Measurements from ENCODE around the gene ADCY6.
"Not testable (repeated sequence)": the region's sequence is repeated elsewhere in the genome, so short reads cannot be mapped to it uniquely, and the experiment has no call there.

Gene ADCY6

GRCh38 chr12:48750769-48751356 lies 38.0 kb downstream of the ADCY6 start:
- no peak for DNase-seq (ENCODE audit: low read depth in 2 of 2)

GRCh38 chr12:48750215-48750614 lies 38.7 kb downstream of the ADCY6 start:
- DNase-seq (ENCODE audit: low read depth in 2 of 2) = no peak

DNA sequence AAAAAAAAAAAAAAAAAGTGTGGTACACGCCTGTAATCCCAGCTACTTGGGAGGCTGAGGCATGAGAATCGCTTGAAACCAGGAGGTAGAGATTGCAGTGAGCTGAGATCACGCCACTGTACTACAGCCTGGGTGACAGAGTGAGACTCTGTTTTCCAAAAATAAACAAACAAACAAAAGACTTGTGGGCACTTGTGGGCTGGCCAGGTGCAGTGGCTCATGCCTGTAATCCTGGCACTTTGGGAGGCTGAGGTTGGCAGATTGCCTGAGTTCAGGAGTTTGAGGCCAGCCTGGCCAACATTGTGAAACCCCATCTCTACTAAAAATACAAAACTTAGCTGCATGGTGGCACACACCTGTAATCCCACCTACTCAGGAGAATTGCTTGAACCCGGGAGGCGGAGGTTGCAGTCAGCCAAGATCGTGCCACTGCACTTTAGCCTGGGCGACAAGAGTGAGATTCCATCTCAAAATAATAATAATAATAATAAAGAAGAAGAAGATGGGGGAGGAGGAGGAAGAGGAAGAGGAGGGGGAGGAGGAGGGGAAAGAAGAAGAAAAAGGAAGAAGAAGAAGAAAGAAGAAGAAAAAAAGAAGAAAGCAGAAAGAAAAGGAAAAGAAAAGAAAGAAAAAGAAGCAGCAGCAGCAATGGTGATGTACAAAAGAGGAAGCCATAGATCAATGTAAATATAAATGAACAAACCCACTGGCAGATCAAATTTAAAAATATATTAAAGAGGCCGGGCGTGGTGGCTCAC lies 44.5 kb downstream of the ADCY6 start:
- no peak for DNase-seq (ENCODE audit: low read depth in 2 of 2)

GRCh38 chr12:48739618-48740269 lies 49.1 kb downstream of the ADCY6 start:
- no peak for DNase-seq (ENCODE audit: low read depth in 2 of 2)

- no peak for DNase-seq (ENCODE audit: low read depth in 2 of 2)
Measured at GRCh38 chr12:48736456-48736855, 52.4 kb downstream of the ADCY6 start.

DNA sequence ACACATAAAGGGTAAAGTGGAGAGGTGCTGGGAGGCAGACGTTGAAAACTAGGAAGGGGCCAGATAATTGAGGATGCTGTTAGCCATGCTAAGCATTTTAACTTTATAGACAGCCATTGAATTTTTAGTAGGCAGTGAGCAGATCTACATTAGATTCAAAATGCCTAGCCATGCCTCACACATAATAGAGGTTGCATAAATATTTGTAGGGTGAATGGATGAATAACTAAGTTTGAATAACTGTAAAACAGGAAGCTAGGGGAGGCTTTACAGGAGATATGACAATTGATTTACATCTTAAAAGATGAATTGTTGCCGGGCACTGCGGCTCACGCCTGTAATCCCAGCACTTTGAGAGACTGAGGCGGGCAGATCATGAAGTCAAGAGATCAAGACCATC lies 60.1 kb downstream of the ADCY6 start:
- DNase-seq (ENCODE audit: low read depth in 2 of 2) = no peak

DNA sequence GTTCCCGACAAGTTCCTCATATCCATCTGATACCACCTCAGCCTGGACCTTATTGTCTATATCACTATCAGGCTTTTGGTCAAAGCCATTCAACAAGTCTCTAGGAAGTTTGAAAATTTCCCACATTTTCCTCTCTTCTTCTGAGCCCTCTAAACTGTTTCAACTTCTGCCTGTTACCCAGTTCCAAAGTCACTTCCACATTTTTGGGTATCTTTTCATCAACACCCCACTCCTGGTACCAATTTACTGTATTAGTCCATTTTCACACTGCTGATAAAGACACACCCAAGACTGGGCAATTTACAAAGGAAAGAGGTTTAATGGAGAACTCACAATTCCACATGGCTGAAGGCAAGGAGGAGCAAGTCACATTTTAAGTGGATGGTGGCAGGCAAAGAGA lies 68.2 kb downstream of the ADCY6 start:
- DNase-seq (ENCODE audit: low read depth in 2 of 2) = not testable (repeated sequence)

DNA sequence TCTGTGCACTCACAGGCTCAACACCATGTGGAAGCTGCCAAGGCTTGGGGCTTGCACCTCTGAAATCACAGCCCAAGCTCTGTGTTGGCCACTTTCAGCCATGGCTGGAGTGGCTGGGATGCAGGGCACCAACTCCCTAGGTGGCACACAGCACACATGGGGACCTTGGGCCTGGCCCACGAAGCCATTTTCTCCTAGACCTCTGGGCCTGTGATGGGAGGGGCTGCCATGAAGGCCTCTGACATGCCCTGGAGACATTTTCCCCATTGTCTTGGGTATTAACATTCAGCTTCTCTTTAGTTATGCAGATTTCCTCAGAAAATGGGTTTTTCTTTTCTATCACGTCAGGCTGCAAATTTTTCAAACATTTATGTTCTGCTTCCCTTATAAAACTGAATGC lies 68.7 kb downstream of the ADCY6 start:
- DNase-seq (ENCODE audit: low read depth in 2 of 2) = not testable (repeated sequence)

DNA sequence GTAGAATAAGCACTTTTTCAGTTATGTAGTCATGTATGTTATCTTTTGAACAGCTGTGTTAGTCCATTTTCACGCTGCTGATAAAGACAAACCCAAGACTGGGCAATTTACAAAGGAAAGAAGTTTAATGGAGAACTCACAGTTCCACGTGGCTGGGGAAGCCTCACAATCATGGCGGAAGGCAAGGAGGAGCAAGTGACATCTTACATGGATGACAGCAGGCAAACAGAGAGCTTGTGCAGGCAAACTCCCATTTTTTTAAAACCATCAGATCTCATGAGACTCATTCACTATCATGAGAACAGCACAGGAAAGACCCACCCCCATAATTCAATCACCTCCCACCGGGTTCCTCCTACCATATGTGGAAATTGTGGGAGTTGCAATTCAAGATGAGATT lies 69.9 kb downstream of the ADCY6 start:
- not testable (repeated sequence) for DNase-seq (ENCODE audit: low read depth in 2 of 2)

DNA sequence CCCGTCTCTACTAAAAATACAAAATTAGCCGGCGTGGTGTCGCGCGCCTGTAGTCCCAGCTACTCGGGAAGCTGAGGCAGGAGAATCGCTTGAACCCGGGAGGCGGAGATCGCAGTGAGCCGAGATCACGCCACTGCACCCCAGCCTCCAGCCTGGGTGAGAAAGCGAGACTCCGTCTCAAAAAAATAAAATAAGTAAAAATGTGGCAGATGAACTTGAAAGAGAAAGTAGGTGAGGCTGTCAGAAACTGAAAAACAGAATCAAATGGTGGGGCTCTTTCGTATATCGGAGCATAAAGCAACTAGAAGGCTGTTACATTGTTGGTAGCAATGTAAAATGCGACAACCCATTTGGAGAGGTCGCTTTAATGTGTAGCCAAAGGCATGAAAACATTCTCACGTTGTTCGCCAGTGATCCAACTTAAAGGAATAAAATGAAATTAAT lies 71.6 kb downstream of the ADCY6 start:
- no peak for DNase-seq (ENCODE audit: low read depth in 2 of 2)

- peak; percentile 99 to 100 for DNase-seq (ENCODE audit: low read depth in 2 of 2)
Measured at GRCh38 chr12:48716493-48717251, 72.2 kb downstream of the ADCY6 start, which contains the start of gene CCNT1. TSS of gene CCNT1 (minus strand) at chr12:48716707. CDS start at chr12:48716675, 32 bp downstream.

All from stimulated activated CD8-positive, alpha-beta memory T cell treated with anti-CD3 and anti-CD28 coated beads, Interleukin-15, amount 100 ng/mL, for 4 hours (primary cell).